OCI-LY7 (cell line): ENCODE results near the gene DAZAP1.

Experiments
- CTCF ChIP-seq: fragments of 200-600 bp; sonication (generic); conservative IDR thresholded peaks from 2 replicates; pipeline ENCODE4 v1.5.1; 2014; ENCODE audit warnings: mild to moderate bottlenecking, antibody characterized with exemption, low read length, moderate library complexity, mixed read lengths
- EZH2phosphoT487 ChIP-seq: fragments of 200-600 bp; sonication (generic); IDR thresholded peaks from 2 replicates; pipeline ENCODE4 v1.6.1; 2018; ENCODE audit warnings: low read depth, borderline replicate concordance, mild to moderate bottlenecking, mixed run types, antibody characterized with exemption, low read length, moderate library complexity, mixed read lengths

- no peak for TF ChIP-seq CTCF
- TF ChIP-seq EZH2phosphoT487, result no peak
Measured at GRCh38 chr19:1432507-1432887, 25.1 kb downstream of the DAZAP1 start.
